ENCODE results near the gene DCTN1.

- TF ChIP-seq EZH2 (IDR thresholded peaks at IDR 0.05; ENCODE audit: borderline replicate concordance, insufficient read depth, low read depth, low read length, poor library complexity, severe bottlenecking) (no peak), CTCF (IDR thresholded peaks at IDR 0.05) (no peak)
Observed at GRCh38 chr2:74328074-74328473, 52.0 kb downstream of the DCTN1 start.

Measured in B cell (primary cell).